Suprapubic skin (tissue), 4 donors: Measurements from ENCODE around the gene ZNF280B. TPM values are rescaled to one million over a fixed set of nuclear protein-coding genes. Genes with fewer than 3 reads are reported as not detected.

Experiments
- DNase-seq, 2 donors: peaks; one replicate each; pipeline ENCODE4 v3.0.0-alpha.2; 2019; ENCODE audit warnings: low spot score in 2 of 2
- H3K27ac ChIP-seq: fragments of 200-600 bp; sonication (generic); one replicate; pipeline ENCODE4 v1.5.1; 2019
- H3K27me3 ChIP-seq: fragments of 200-600 bp; sonication (generic); one replicate; pipeline ENCODE4 v1.5.1; 2019
- H3K36me3 ChIP-seq: fragments of 200-600 bp; sonication (generic); one replicate; pipeline ENCODE4 v1.5.1; 2019
- H3K4me1 ChIP-seq: fragments of 200-600 bp; sonication (generic); one replicate; pipeline ENCODE4 v1.5.1; 2019
- H3K4me3 ChIP-seq: fragments of 200-600 bp; sonication (generic); one replicate; pipeline ENCODE4 v1.5.1; 2019; ENCODE audit warnings: mild to moderate bottlenecking
- H3K9me3 ChIP-seq: fragments of 200-600 bp; sonication (generic); one replicate; pipeline ENCODE4 v1.5.1; 2019
- CTCF ChIP-seq, 2 donors: fragments of 200-600 bp in 1 of 2; fragments of 450-650 bp in 1 of 2; sonication (generic) in 1 of 2; IDR thresholded peaks; one replicate each; pipeline ENCODE4 v1.5.1; 2016 to 2019; ENCODE audit warnings: antibody characterized with exemption in 2 of 2, mild to moderate bottlenecking in 1 of 2, moderate library complexity in 1 of 2
- EP300 ChIP-seq: sonication (generic); formaldehyde crosslinking; IDR thresholded peaks from one replicate; pipeline ENCODE4 v1.6.1; 2017; ENCODE audit warnings: antibody characterized with exemption
- POLR2A ChIP-seq, 2 donors: fragments of 450-650 bp; IDR thresholded peaks; one replicate each; pipeline ENCODE4 v1.6.1; 2017; ENCODE audit warnings: antibody characterized with exemption in 2 of 2, mild to moderate bottlenecking in 2 of 2, moderate library complexity in 2 of 2
- POLR2AphosphoS5 ChIP-seq, 3 donors: sonication (generic); formaldehyde crosslinking; IDR thresholded peaks; one replicate each; pipeline ENCODE4 v1.6.1; 2017; ENCODE audit warnings: antibody characterized with exemption in 3 of 3
- WGBS: methylation state at CpG from one replicate; pipeline ENCODE4 v1.1.5; 2018; 5-methylcytosine and 5-hydroxymethylcytosine counted together
- total RNA-seq, 4 donors: library from RNA; depleted of rRNA; stranded (reverse); fragments of >200 nt; gene quantifications; one replicate each; pipeline ENCODE4 v1.1.0, GENCODE V29; 2016

ZNF280B gene
- total RNA-seq, 4 donors from 2014 or later = 0.08 to 0.55 (median 0.26) TPM; not detected in 1

DNA sequence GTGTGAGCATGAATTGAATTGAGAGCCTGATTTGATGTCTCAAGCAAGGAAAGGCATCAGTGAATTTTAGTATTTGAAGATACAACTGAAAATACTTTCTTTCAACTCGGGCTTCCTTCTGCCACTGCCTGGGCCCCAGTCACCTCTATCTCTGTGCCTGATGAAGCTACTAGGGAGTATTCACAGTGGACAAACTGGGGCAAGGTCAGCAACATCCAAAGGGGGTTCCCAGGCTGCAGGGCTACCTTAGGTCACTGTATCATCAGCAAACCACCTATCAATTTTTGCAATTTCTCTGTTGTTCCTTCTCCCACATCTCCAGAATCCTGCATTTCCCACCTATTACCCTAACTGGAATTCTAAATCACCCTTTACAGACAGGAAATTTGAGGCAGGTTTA is 40.4 kb upstream of the ZNF280B start:
- Histone ChIP-seq H3K9me3 (no peaks in the 10 kb centered on the region), H3K27ac (no peak overlapping the region), H3K4me3 (no peak overlapping the region), H3K27me3 (peaks cover 4% of the 10 kb centered on the region), H3K36me3 (no peaks in the 10 kb centered on the region), H3K4me1 (no peaks in the 10 kb centered on the region)
- TF ChIP-seq CTCF (IDR thresholded peaks at IDR 0.05) = no peak
- no peak for TF ChIP-seq POLR2A (IDR thresholded peaks at IDR 0.05)
- TF ChIP-seq EP300 = no peak
- 79% methylated on average over 1 of the region's 1 CpG for WGBS
- DNase-seq = no peak

- TF ChIP-seq CTCF (IDR thresholded peaks at IDR 0.05) (no peak), POLR2AphosphoS5 (IDR thresholded peaks at IDR 0.05) (no peak), POLR2A (IDR thresholded peaks at IDR 0.05) (no peak), EP300 (no peak)
- 79% methylated on average over 8 of the region's 9 CpGs for WGBS
- Histone ChIP-seq H3K27me3 (peaks cover 4% of the 10 kb centered on the region), H3K27ac (no peak overlapping the region), H3K9me3 (no peaks in the 10 kb centered on the region), H3K36me3 (no peaks in the 10 kb centered on the region), H3K4me3 (no peak overlapping the region), H3K4me1 (no peaks in the 10 kb centered on the region)
- DNase-seq = no peak
Measured at GRCh38 chr22:22548317-22548716, 39.8 kb upstream of the ZNF280B start.

DNA sequence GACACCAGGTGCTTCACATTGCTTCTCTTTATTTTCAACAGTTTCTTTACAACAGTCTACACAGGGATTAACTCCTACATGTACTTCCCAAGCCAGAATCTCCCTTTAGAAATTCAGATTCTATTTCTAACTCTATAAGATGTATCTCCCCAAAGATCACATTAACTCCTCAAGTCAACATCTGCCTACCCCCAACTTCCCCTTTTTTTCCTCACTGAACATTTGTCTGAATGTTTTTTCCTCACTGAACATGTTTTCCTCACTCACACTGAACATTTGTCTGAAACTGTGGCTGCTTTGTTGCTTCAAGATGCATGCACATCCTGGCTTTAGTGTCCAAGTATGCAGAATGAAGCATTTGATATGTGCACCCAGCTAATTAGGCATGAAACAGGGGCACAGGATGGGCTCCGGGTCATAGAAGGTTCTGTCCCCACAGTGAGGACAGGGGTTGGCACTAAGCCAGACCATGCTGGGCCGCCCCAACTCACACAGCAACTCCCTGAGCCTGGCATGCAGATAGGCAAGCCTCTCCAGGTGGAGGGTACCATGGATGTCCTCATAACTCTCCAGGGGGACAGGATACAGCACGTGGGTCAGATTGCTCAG is 39.3 kb upstream of the ZNF280B start:
- WGBS = 57% methylated on average over 3 of the region's 3 CpGs
- Histone ChIP-seq H3K4me3 (no peak overlapping the region), H3K27me3 (peaks cover 7% of the 10 kb centered on the region), H3K36me3 (no peaks in the 10 kb centered on the region), H3K9me3 (no peaks in the 10 kb centered on the region), H3K4me1 (no peaks in the 10 kb centered on the region), H3K27ac (no peak overlapping the region)
- TF ChIP-seq POLR2A (IDR thresholded peaks at IDR 0.05) = no peak
- no peak for TF ChIP-seq POLR2AphosphoS5 (IDR thresholded peaks at IDR 0.05)
- no peak for TF ChIP-seq CTCF (IDR thresholded peaks at IDR 0.05)
- no peak for TF ChIP-seq EP300
- DNase-seq = no peak

GRCh38 chr22:22547226-22547625 is 38.7 kb upstream of the ZNF280B start:
- Histone ChIP-seq H3K4me1 (no peaks in the 10 kb centered on the region), H3K9me3 (no peaks in the 10 kb centered on the region), H3K36me3 (no peaks in the 10 kb centered on the region), H3K4me3 (no peak overlapping the region), H3K27ac (no peak overlapping the region), H3K27me3 (peaks cover 7% of the 10 kb centered on the region)
- WGBS = 87% methylated on average over 3 of the region's 3 CpGs
- TF ChIP-seq CTCF (IDR thresholded peaks at IDR 0.05) (no peak), POLR2A (IDR thresholded peaks at IDR 0.05) (no peak), POLR2AphosphoS5 (IDR thresholded peaks at IDR 0.05) (no peak), EP300 (no peak)
- DNase-seq = no peak

- H3K9me3 ChIP-seq = no peaks in the 10 kb centered on the region
- no peak overlapping the region for H3K27ac ChIP-seq
- TF ChIP-seq POLR2A (IDR thresholded peaks at IDR 0.05) = no peak
- WGBS = 80% methylated on average over 2 of the region's 5 CpGs
- no peaks in the 10 kb centered on the region for H3K36me3 ChIP-seq
- H3K4me3 ChIP-seq = no peak overlapping the region
- no peaks in the 10 kb centered on the region for H3K4me1 ChIP-seq
- DNase-seq = no peak
- H3K27me3 ChIP-seq = peaks cover 7% of the 10 kb centered on the region
Measured at GRCh38 chr22:22546490-22546889, 37.9 kb upstream of the ZNF280B start.

DNA sequence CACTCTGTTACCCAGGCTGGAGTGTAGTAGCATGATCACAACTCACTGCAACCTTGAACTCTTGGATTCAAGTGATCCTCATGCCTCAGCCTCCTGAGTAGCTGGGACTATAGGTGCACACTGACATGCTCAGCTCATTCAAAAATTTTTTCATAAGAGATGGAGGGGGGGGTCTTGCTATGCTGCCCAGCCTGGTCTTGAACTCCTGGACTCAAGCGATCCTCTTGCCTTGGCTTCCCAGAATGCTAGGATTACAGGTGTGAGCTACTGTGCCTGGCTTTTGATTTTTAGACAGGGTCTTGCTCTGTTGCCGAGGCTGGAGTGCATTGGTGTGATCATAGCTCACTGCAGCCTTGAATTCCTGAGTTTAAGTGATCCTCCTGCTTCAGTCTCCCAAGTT is 36.5 kb upstream of the ZNF280B start:
- H3K9me3 ChIP-seq = no peaks in the 10 kb centered on the region
- no peak overlapping the region for H3K27ac ChIP-seq
- TF ChIP-seq POLR2A (IDR thresholded peaks at IDR 0.05) (no peak), CTCF (IDR thresholded peaks at IDR 0.05) (no peak), EP300 (no peak), POLR2AphosphoS5 (IDR thresholded peaks at IDR 0.05) (no peak)
- H3K36me3 ChIP-seq = no peaks in the 10 kb centered on the region
- H3K27me3 ChIP-seq = peaks cover 5% of the 10 kb centered on the region
- H3K4me1 ChIP-seq = no peaks in the 10 kb centered on the region
- DNase-seq = no peak
- H3K4me3 ChIP-seq = no peak overlapping the region
- WGBS = 92% methylated on average over 2 of the region's 2 CpGs
